Mononuclear cell (primary cell): ENCODE results near the gene LBHD2. TPM values are rescaled to one million over a fixed set of nuclear protein-coding genes. Genes with fewer than 3 reads are reported as not detected.

ENCODE experiments used
- H3K27me3 ChIP-seq: 2 replicates; pipeline ENCODE4 v1.6.0; 2011; ENCODE audit warnings: low read length, control low read depth; ENCODE audit not compliant: insufficient read depth
- H3K4me1 ChIP-seq: 2 replicates; pipeline ENCODE4 v1.5.1; 2011; ENCODE audit warnings: mild to moderate bottlenecking, low read length, control low read depth; ENCODE audit not compliant: insufficient read depth
- H3K4me3 ChIP-seq: 2 replicates; pipeline ENCODE4 v1.5.1; 2011; ENCODE audit warnings: mild to moderate bottlenecking, low read length, moderate library complexity
- H3K9me3 ChIP-seq: 2 replicates; pipeline ENCODE4 v1.5.1; 2011; ENCODE audit warnings: low read depth, mild to moderate bottlenecking, control low read depth, low read length
- total RNA-seq: library from RNA; depleted of rRNA; stranded (reverse); fragments of >200 nt; gene quantifications from one replicate; pipeline ENCODE4 v1.2.3, GENCODE V29; 2012

LBHD2 gene
- total RNA-seq, 1 donor: not detected

DNA sequence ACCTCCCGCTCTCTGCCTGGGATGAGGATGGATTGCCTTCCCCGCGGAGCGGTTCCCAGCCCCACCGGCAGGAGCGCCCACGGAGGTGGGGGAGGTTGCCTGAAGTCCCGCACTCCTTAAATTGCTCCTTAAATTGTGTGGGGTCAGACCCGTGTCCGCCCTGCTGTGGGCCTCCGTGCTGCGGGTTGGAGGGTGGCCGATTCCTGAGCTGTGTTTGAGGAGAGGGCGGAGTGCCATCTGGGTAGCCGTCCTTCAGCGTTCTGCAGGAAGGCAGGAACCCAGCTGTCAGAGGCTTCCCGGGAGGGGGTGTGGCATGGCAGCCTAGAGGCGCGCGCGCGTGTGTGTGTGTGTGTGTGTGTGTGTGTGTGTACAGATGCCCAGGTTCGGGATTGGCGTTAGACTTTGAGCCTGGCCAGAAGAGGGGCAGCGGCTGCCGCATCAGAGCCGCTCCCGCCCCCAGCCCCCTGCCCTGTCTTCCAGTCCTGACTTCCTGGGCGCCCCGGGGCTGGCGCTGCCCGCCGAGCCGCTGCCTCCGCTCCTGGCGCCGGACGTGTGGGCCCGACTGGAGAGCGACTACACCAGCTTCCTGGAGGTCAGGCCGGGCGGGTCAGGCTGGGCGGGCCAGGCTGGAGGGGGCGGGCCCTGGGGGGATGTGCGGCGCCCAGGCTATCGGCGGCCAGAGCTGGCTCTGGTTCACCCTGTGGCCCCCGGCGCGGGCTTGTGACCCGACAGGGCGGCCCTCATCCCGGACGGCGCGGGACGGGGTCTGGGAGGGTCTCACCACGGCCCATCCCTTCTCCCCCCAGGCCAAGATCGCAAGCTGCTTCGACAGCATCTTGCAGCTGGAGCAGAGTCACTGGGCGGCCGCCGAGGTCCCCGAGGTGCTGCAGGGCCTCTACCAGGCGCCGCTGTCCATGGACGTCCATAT, 19.7 kb downstream of the LBHD2 start:
- H3K4me3 ChIP-seq: no peak overlapping the region
- no peaks in the 10 kb centered on the region for H3K9me3 ChIP-seq
- peaks cover 34% of the 10 kb centered on the region for H3K27me3 ChIP-seq
- H3K4me1 ChIP-seq: peaks cover 28% of the 10 kb centered on the region

DNA sequence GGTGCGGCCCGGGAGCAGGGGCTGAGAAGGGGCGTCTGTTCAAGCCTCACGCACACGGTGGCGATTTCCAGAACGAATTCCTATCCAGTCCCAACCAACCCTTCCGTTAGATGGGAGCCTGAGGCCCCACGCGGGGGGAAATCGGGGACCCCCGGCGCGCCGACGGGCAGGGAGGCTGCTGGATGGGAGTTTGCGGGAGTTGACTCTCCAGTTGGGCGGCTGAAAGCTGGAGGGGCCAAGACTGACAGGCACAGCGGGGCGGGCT, 20.3 kb downstream of the LBHD2 start:
- H3K9me3 ChIP-seq: no peaks in the 10 kb centered on the region
- no peak overlapping the region for H3K4me3 ChIP-seq
- H3K4me1 ChIP-seq: peaks cover 29% of the 10 kb centered on the region
- peaks cover 34% of the 10 kb centered on the region for H3K27me3 ChIP-seq

- peaks cover 29% of the 10 kb centered on the region for H3K4me1 ChIP-seq
- peaks cover 34% of the 10 kb centered on the region for H3K27me3 ChIP-seq
- H3K4me3 ChIP-seq: no peak overlapping the region
- H3K9me3 ChIP-seq: no peaks in the 10 kb centered on the region
These were observed 20.8 kb downstream of the LBHD2 start for GRCh38 chr14:103104654-103105452.

DNA sequence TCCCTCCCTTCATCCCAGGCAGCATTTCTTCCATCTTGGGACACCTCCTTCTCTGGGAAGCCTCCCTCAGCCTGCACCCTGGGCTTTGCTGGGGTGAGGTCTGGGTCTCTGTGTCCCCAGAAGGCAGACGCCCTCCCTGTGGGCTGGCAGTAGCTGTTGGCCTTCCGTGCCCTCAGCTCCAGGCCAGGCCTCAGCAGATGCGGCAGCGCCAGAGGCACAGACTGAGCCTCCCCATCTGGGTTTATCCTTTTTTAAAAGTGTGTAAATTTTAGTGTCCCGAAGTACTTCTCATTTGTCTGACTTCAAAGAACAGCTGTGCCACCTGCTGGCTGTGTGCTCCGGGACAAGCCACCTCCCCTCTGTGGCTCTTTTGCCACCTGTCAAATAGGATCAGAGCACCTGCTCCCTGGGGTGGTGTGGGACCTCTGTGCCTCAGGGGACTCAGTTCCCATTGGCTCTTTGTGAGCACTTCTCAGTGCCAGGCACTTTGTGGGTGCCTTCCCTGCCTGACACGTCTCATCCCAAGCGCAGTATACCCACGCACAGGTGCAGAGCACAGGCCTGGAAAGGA, 21.7 kb downstream of the LBHD2 start:
- Histone ChIP-seq H3K27me3 (peaks cover 34% of the 10 kb centered on the region), H3K4me1 (peaks cover 31% of the 10 kb centered on the region), H3K4me3 (no peak overlapping the region), H3K9me3 (no peaks in the 10 kb centered on the region)

DNA sequence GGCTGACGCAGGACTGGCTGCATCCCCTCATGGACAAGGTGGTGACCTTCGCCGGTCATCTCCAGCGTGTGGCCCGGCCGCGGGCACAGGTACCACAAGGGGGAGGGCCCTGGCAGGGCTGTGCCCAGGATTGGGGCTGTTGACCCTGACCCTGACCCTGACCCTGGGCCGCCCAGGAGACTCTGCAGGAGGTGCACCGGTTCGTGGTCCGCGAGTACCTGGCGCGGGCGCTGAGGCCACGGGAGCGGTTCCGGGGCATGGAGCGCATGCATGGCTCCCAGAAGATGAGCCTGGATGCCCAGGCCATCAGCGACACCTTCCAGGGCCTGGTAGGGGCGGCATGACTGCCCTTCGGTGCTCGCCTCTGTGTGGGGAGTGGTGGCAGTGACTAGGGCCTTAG, 23.4 kb downstream of the LBHD2 start:
- Histone ChIP-seq H3K9me3 (no peaks in the 10 kb centered on the region), H3K27me3 (peaks cover 23% of the 10 kb centered on the region), H3K4me3 (no peak overlapping the region), H3K4me1 (peaks cover 48% of the 10 kb centered on the region)

DNA sequence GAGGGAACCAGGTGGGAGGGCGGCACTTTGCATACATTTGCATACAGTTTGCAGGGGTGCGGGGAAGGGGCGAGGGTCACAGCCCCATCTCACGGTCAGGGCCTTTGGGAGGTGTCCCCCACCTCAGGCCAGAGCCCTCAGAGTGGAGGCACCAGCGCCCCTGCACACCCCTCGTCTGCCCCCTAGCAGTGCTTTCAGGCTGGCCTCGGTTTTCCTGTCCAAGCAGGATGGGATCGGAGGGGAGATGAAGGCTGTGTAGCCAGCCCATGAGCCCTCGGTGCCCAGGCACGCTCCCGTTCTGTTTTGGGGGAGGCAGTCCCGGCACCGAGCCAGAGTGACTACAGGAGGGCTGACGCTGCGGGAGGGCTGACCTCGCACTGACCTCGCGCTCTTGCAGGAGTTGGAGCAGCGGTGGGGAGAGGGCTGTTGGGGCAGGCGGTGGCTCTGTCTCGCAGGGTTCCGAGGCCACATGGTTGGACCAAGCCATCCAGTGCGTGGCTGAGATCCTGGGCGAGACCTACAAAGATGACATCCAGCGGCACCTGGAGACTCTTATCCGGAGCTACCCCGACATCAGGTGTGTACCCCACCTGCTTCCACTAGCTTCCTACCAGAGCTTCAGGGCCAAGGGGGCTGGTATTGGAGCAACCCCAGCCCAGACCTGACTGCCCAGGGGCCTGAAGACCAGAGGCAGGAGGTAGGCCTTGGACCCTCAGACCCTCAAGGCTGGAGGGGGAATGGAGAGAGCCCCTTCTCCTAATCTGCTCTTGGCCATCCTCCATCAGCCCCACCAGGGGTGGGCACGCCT, 24.1 kb downstream of the LBHD2 start:
- Histone ChIP-seq H3K27me3 (peaks cover 16% of the 10 kb centered on the region), H3K4me3 (no peak overlapping the region), H3K4me1 (peaks cover 55% of the 10 kb centered on the region), H3K9me3 (no peaks in the 10 kb centered on the region)

- Histone ChIP-seq H3K27me3 (peaks cover 10% of the 10 kb centered on the region), H3K4me1 (peaks cover 57% of the 10 kb centered on the region), H3K4me3 (no peak overlapping the region)
These were observed 24.8 kb downstream of the LBHD2 start for GRCh38 chr14:103108749-103109207.

GRCh38 chr14:103109535-103110441, 25.8 kb downstream of the LBHD2 start:
- H3K4me1 ChIP-seq: peaks cover 59% of the 10 kb centered on the region
- H3K4me3 ChIP-seq: no peak overlapping the region
- peaks cover 1% of the 10 kb centered on the region for H3K27me3 ChIP-seq
- H3K9me3 ChIP-seq: no peaks in the 10 kb centered on the region

More at GRCh38 chr14:103108749-103109207, 24.8 kb downstream of the LBHD2 start:
- no peaks in the 10 kb centered on the region for H3K9me3 ChIP-seq

- H3K27me3 ChIP-seq: no peaks in the 10 kb centered on the region
- no peaks in the 10 kb centered on the region for H3K9me3 ChIP-seq
- peaks cover 59% of the 10 kb centered on the region for H3K4me1 ChIP-seq
- no peak overlapping the region for H3K4me3 ChIP-seq
These were observed 26.7 kb downstream of the LBHD2 start for GRCh38 chr14:103110681-103111231.

GRCh38 chr14:103111232-103111868, 27.3 kb downstream of the LBHD2 start:
- Histone ChIP-seq H3K4me3 (no peak overlapping the region), H3K4me1 (peaks cover 62% of the 10 kb centered on the region), H3K9me3 (no peaks in the 10 kb centered on the region), H3K27me3 (no peaks in the 10 kb centered on the region)

DNA sequence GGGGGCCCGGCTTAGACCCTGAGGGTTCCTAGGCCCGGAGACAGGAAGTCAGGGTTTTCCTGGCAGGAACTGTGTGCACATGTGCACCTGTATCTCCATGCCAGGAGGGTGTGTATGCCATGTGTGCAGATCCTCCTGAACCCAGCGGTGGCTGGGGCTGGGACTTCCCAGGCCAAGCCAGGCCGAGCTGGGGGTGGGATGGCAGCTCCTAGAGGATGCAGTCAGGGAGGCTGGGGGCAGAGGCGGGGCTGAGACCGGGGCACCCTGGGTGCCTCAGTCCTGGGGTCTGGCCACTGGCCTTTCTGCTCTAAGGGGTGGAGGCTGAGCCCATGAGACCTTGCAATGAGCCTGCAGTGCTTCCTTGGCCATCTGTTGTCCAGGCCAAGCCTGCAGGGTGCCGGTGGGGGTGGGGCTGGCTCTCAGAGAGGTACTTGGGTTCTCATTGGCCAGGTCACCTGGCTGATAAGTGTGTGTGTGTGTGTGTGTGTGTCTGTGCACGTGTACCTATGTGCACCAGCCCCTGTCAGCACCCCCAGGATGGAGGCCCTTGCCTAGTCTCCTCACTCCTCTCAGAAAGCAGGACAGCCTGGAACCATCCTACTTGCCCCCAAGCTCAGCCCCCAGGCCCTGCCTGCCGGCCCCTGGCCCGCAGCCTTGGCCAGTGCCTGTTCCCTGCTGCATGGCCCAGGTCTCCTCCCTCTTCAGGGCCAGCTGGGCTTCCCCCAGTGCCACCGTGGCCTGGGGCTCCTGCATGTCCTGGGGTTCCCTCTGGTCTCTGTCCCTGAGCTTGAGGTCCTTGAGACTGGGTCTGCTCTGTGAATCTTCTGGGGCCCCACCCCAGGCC, 28.6 kb downstream of the LBHD2 start:
- no peaks in the 10 kb centered on the region for H3K9me3 ChIP-seq
- H3K4me3 ChIP-seq: no peak overlapping the region
- peaks cover 73% of the 10 kb centered on the region for H3K4me1 ChIP-seq
- no peaks in the 10 kb centered on the region for H3K27me3 ChIP-seq

DNA sequence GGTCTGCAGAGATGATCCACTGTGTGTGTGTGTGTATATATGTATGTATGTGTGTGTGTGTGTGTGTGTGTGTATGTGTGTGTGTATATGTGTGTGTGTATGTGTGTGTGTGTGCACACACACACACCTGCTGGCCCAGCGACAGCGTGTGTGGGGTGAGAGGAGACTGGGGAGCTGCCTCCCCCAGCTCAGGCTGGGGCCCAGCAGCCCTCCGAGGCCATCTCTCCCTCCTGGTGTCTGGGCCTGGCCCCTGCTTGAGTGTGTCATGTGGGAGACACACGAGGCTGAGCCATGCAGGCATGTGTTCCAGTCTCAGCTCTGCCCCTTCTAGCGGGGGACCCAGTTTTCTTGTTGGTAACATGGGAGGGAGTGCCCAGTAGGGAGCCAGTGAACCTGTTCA, 29.3 kb downstream of the LBHD2 start:
- Histone ChIP-seq H3K4me3 (no peak overlapping the region), H3K4me1 (peaks cover 78% of the 10 kb centered on the region), H3K27me3 (no peaks in the 10 kb centered on the region), H3K9me3 (no peaks in the 10 kb centered on the region)
